ENCODE results near the gene FAM174B. TPM values are rescaled to one million over a fixed set of nuclear protein-coding genes. Genes with fewer than 3 reads are reported as not detected.

The FAM174B gene
- total RNA-seq, result 17.0 and 17.8 TPM in 2 replicates
- 29.6 and 34.9 TPM in 2 replicates for polyA plus RNA-seq

DNA sequence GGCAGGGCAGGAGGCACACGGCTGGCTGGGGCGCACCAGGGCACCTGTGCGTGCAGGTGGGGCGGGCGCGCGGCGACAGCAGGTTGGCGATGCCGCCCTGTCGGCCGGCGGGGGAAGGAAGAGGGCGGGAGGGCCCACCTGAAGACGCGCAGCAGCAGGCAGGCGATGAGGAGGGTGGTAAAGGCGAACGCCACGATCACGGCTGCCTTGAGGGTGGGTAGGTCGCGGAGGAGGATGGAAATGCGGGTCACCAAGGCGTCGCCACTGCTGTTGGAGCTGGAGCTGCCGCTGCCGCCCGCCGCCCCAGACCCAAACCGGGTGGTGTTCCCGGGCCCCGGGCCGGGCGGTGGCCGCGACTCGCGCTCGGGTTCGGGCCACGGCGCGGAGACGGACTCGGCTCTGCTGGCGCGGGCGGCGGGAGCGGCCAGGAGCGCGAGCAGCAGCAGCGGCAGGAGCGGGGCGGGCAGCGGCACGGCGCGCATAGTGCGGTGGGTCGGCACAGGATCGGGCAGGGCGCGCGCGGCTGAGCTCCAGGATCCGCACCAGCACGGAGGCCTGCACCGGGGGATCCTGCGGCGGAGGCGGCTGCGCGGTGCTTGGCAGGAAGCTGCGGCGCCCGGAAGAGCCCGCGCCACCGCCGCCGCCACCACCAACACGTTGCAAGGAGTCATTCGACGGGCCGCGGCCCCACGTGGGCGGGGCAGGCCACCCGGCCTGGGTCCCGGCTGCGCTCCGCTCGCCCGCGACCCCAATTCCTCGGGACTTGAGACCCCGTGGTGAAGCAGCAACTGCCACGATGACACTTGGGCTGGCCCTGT lies at the start of gene FAM174B:
FAM174B (minus strand) TSS at position 598 of the 818 bp plus-strand sequence.
- Histone ChIP-seq H4K20me1 (ENCODE audit: insufficient read depth, poor library complexity, severe bottlenecking) (no peaks in the 10 kb centered on the region), H3K27ac (peak within 1 kb of the TSS; percentile 74), H3K4me2 (peak within 1 kb of the TSS; percentile 88), H3K36me3 (replicated peaks; ENCODE audit: insufficient read depth, low read depth) (no peaks in the 10 kb centered on the region), H3K9me2 (replicated peaks; ENCODE audit: insufficient read depth) (no peaks in the 10 kb centered on the region), H2AFZ (peak within 1 kb of the TSS; percentile 89), H3K4me3 (peak within 1 kb of the TSS; percentile 49), H3K27me3 (no peaks in the 10 kb centered on the region), H3K9me3 (ENCODE audit: low read depth) (no peaks in the 10 kb centered on the region), H3K4me1 (ENCODE audit: insufficient read depth) (peaks cover 10% of the 10 kb centered on the region), H3K79me2 (peaks cover 30% of the 10 kb centered on the region)
- TF ChIP-seq EZH2 (IDR thresholded peaks at IDR 0.05; ENCODE audit: borderline replicate concordance) (no peak), EZH2phosphoT487 (IDR thresholded peaks at IDR 0.05; ENCODE audit: low read depth, severe bottlenecking, unreplicated experiment) (no peak)
- TF ChIP-seq, protein P1, sequence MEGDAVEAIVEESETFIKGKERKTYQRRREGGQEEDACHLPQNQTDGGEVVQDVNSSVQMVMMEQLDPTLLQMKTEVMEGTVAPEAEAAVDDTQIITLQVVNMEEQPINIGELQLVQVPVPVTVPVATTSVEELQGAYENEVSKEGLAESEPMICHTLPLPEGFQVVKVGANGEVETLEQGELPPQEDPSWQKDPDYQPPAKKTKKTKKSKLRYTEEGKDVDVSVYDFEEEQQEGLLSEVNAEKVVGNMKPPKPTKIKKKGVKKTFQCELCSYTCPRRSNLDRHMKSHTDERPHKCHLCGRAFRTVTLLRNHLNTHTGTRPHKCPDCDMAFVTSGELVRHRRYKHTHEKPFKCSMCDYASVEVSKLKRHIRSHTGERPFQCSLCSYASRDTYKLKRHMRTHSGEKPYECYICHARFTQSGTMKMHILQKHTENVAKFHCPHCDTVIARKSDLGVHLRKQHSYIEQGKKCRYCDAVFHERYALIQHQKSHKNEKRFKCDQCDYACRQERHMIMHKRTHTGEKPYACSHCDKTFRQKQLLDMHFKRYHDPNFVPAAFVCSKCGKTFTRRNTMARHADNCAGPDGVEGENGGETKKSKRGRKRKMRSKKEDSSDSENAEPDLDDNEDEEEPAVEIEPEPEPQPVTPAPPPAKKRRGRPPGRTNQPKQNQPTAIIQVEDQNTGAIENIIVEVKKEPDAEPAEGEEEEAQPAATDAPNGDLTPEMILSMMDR (IDR thresholded peaks at IDR 0.05; ENCODE audit: poor library complexity), result no peak
- 2% methylated on average over 76 of the region's 100 CpGs for WGBS (ENCODE audit: low lambda C conversion rate, missing lambda C conversion rate)
- DNase-seq (ENCODE audit: low spot score), result peak; percentile 79

DNA sequence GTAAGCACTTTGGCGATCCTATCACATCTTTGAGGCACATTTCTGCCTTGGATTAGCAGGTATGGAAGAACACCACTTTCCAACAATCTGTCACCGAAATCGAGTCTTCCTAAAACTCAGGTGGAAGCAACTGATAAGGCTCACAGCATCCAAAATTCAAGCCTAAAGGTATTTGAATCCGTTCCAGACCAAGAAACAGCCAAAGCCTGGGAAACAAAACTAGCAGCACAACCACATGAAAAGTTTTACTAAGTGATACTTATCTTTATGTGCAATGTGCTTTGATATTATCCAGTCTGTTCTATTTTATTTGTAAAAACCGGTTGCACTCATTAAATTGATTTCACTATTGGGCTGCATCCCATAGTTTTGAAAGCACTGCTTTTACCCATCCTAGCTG lies 40.5 kb upstream of the FAM174B start:
- Histone ChIP-seq H3K4me2 (no peak overlapping the region), H3K9me3 (ENCODE audit: low read depth) (no peaks in the 10 kb centered on the region), H3K4me1 (ENCODE audit: insufficient read depth) (no peaks in the 10 kb centered on the region), H3K36me3 (replicated peaks; ENCODE audit: insufficient read depth, low read depth) (no peaks in the 10 kb centered on the region), H3K27ac (no peak overlapping the region), H4K20me1 (ENCODE audit: insufficient read depth, poor library complexity, severe bottlenecking) (no peaks in the 10 kb centered on the region), H3K4me3 (no peak overlapping the region), H3K9me2 (replicated peaks; ENCODE audit: insufficient read depth) (no peaks in the 10 kb centered on the region), H3K27me3 (no peaks in the 10 kb centered on the region), H2AFZ (no peak overlapping the region), H3K79me2 (no peaks in the 10 kb centered on the region)
- DNase-seq (ENCODE audit: low spot score), result no peak
- 73% methylated on average over 5 of the region's 5 CpGs for WGBS (ENCODE audit: low lambda C conversion rate, missing lambda C conversion rate)
- TF ChIP-seq EZH2phosphoT487 (IDR thresholded peaks at IDR 0.05; ENCODE audit: low read depth, severe bottlenecking, unreplicated experiment), result no peak
- TF ChIP-seq, protein P1 (IDR thresholded peaks at IDR 0.05; ENCODE audit: poor library complexity), result no peak
- TF ChIP-seq EZH2 (IDR thresholded peaks at IDR 0.05; ENCODE audit: borderline replicate concordance), result no peak

DNA sequence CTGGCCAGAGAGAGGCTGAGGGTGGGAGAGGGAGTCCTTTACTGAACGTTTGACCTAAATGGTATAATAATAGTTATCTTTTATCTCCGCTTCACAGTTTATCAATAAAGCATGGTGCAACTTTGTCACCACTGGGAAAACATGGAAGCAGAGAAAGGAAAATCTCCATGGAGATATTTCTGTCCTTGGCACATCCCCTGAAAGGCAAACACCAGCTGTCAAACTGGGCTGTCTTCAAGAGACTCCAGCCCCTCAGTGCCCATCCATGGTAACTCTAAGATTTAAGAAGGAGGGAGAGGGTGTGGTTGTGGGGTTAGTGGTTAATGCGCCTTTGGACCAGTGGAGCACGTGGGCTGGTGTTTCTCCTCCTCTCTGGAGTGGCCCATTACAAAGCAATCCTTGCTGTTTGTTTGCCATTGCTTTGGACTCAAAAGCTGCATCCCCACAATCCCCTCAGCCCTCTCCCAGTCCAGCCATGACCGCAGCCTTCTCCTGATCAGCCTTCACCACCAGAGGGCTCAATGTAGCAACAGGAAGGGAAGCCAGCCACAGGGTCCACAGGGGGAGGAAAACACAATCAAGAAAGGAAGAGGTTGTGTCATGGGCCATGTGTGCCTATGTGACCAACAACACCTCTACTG lies 38.2 kb upstream of the FAM174B start:
- H3K27me3 ChIP-seq, result no peaks in the 10 kb centered on the region
- no peaks in the 10 kb centered on the region for H3K9me2 ChIP-seq (replicated peaks; ENCODE audit: insufficient read depth)
- H3K27ac ChIP-seq, result no peak overlapping the region
- 61% methylated on average over 5 of the region's 5 CpGs for WGBS (ENCODE audit: low lambda C conversion rate, missing lambda C conversion rate)
- no peaks in the 10 kb centered on the region for H3K36me3 ChIP-seq (replicated peaks; ENCODE audit: insufficient read depth, low read depth)
- no peaks in the 10 kb centered on the region for H3K79me2 ChIP-seq
- no peak overlapping the region for H2AFZ ChIP-seq
- TF ChIP-seq EZH2phosphoT487 (IDR thresholded peaks at IDR 0.05; ENCODE audit: low read depth, severe bottlenecking, unreplicated experiment), result no peak
- TF ChIP-seq, protein P1 (IDR thresholded peaks at IDR 0.05; ENCODE audit: poor library complexity), result peak; percentile 39
- DNase-seq (ENCODE audit: low spot score), result peak; percentile 43
- no peak overlapping the region for H3K4me3 ChIP-seq
- no peaks in the 10 kb centered on the region for H3K4me1 ChIP-seq (ENCODE audit: insufficient read depth)
- H3K9me3 ChIP-seq (ENCODE audit: low read depth), result no peaks in the 10 kb centered on the region
- H3K4me2 ChIP-seq, result no peak overlapping the region
- no peaks in the 10 kb centered on the region for H4K20me1 ChIP-seq (ENCODE audit: insufficient read depth, poor library complexity, severe bottlenecking)
